GM23338 (cell line): Measurements from ENCODE around the gene DZIP1. TPM values are rescaled to one million over a fixed set of nuclear protein-coding genes. Genes with fewer than 3 reads are reported as not detected.

Source experiments
- ATAC-seq: fragments of 200-7000 bp; cut with Tn5 transposase; 3 replicates; pipeline ENCODE4 v1.9.1; 2020
- DNase-seq: peaks from one replicate; pipeline ENCODE4 v3.0.0-alpha.2; 2015; ENCODE audit warnings: low spot score
- H2AFZ ChIP-seq: fragments of 200-600 bp; sonication (generic); 2 replicates; pipeline ENCODE4 v1.8.0; 2016; ENCODE audit warnings: antibody characterized with exemption, mild to moderate bottlenecking, moderate library complexity
- H3F3A ChIP-seq: fragments of 200-600 bp; sonication (generic); replicated peaks from 2 replicates; pipeline ENCODE4 v1.8.0; 2017; ENCODE audit warnings: antibody characterized with exemption, mixed run types, low read depth
- H3K27ac ChIP-seq: fragments of 200-600 bp; sonication (generic); 2 replicates; pipeline ENCODE4 v1.6.1; 2016; ENCODE audit warnings: low read depth
- H3K27me3 ChIP-seq: fragments of 200-600 bp; sonication (generic); 2 replicates; pipeline ENCODE4 v1.8.0; 2016; ENCODE audit warnings: mild to moderate bottlenecking, mixed run types, moderate library complexity; ENCODE audit not compliant: insufficient read depth
- H3K36me3 ChIP-seq: fragments of 200-600 bp; sonication (generic); 2 replicates; pipeline ENCODE4 v1.8.0; 2016; ENCODE audit warnings: mild to moderate bottlenecking; ENCODE audit not compliant: insufficient read depth
- H3K4me1 ChIP-seq: fragments of 200-600 bp; sonication (generic); 2 replicates; pipeline ENCODE4 v1.8.0; 2016; ENCODE audit warnings: mild to moderate bottlenecking, moderate library complexity; ENCODE audit not compliant: insufficient read depth
- H3K4me2 ChIP-seq: fragments of 200-600 bp; sonication (generic); 2 replicates; pipeline ENCODE4 v1.7.1; 2017; ENCODE audit warnings: mixed run types
- H3K4me3 ChIP-seq: fragments of 200-600 bp; sonication (generic); 2 replicates; pipeline ENCODE4 v1.6.1; 2016; ENCODE audit warnings: mixed run types
- H3K79me2 ChIP-seq: fragments of 200-600 bp; sonication (generic); replicated peaks from 2 replicates; pipeline ENCODE4 v1.8.0; 2017; ENCODE audit warnings: mild to moderate bottlenecking; ENCODE audit not compliant: insufficient read depth
- H3K9me2 ChIP-seq: fragments of 200-600 bp; sonication (generic); 2 replicates; pipeline ENCODE4 v1.8.0; 2017; ENCODE audit not compliant: insufficient read depth
- H4K20me1 ChIP-seq: fragments of 200-600 bp; sonication (generic); replicated peaks from 2 replicates; pipeline ENCODE4 v1.8.0; 2017; ENCODE audit warnings: mild to moderate bottlenecking; ENCODE audit not compliant: insufficient read depth
- H3K27ac Mint-ChIP-seq: 2 replicates; pipeline ENCODE4 v1.8.0; 2020; ENCODE audit warnings: inconsistent platforms, mild to moderate bottlenecking, moderate library complexity, mixed read lengths
- H3K27me3 Mint-ChIP-seq: 3 replicates; pipeline ENCODE4 v1.8.0; 2022; ENCODE audit warnings: low read depth, mild to moderate bottlenecking, moderate library complexity, mixed read lengths, inconsistent platforms; ENCODE audit not compliant: insufficient read depth, poor library complexity
- H3K36me3 Mint-ChIP-seq: 3 replicates; pipeline ENCODE4 v1.8.0; 2021; ENCODE audit warnings: low read depth, mild to moderate bottlenecking, inconsistent platforms, moderate library complexity, mixed read lengths
- H3K4me1 Mint-ChIP-seq: 3 replicates; pipeline ENCODE4 v1.8.0; 2020; ENCODE audit warnings: mild to moderate bottlenecking, inconsistent platforms, mixed read lengths
- H3K4me3 Mint-ChIP-seq: 3 replicates; pipeline ENCODE4 v1.8.0; 2021; ENCODE audit warnings: moderate library complexity, mild to moderate bottlenecking, inconsistent platforms, mixed read lengths
- H3K9me3 Mint-ChIP-seq: 3 replicates; pipeline ENCODE4 v1.8.0; 2020; ENCODE audit warnings: moderate library complexity, mild to moderate bottlenecking, inconsistent platforms, mixed read lengths
- EZH2 ChIP-seq: fragments of 200-600 bp; sonication (generic); IDR thresholded peaks from one replicate; pipeline ENCODE4 v1.8.0; 2017; ENCODE audit warnings: antibody characterized with exemption, mild to moderate bottlenecking, low read depth; ENCODE audit not compliant: unreplicated experiment
- JUNB ChIP-seq: IDR thresholded peaks from one replicate; pipeline ENCODE4 v1.6.1; 2016; ENCODE audit warnings: antibody characterized with exemption; ENCODE audit not compliant: unreplicated experiment
- NANOG ChIP-seq: IDR thresholded peaks from 2 replicates; pipeline ENCODE4 v1.6.1; 2016; ENCODE audit warnings: antibody characterized with exemption, borderline replicate concordance
- STAT1 ChIP-seq: IDR thresholded peaks from one replicate; pipeline ENCODE4 v1.6.1; 2016; ENCODE audit warnings: antibody characterized with exemption; ENCODE audit not compliant: unreplicated experiment
- ZNF114 ChIP-seq: fragments of 250-450 bp; sonication (Bioruptor Pico); IDR thresholded peaks from 2 replicates; pipeline ENCODE4 v1.5.0; 2020; ENCODE audit warnings: mild to moderate bottlenecking, moderate library complexity
- ZNF331 ChIP-seq: fragments of 250-450 bp; sonication (Bioruptor Pico); IDR thresholded peaks from 2 replicates; pipeline ENCODE4 v1.5.0; 2020; ENCODE audit warnings: low read depth, mild to moderate bottlenecking, moderate library complexity
- polyA plus RNA-seq: library from polyadenylated mRNA; unstranded; fragments of >200 nt; fragmentation: Nextera tagmentation; extraction: Ambion mirVana; gene quantifications from 2 replicates; pipeline ENCODE4 v1.2.1, GENCODE V29; 2016
- total RNA-seq: library from RNA; depleted of rRNA; stranded (reverse); fragments of >200 nt; shearing (Covaris generic); gene quantifications from 2 replicates; pipeline ENCODE4 v1.2.3, GENCODE V29; 2014
- TF ChIP-seq, protein P1 (sequence below): fragments of 250-450 bp; sonication (Bioruptor Pico); IDR thresholded peaks from 2 replicates; pipeline ENCODE4 v1.5.0; 2020; ENCODE audit warnings: mild to moderate bottlenecking, moderate library complexity
- TF ChIP-seq, protein P2 (sequence below), 2 experiments: fragments of 200-600 bp in 1 of 2; sonication (generic) in 1 of 2; conservative IDR thresholded peaks; 2 replicates each; pipeline versions ENCODE4 v1.5.1 to v1.6.1; 2016 to 2017; ENCODE audit warnings: antibody characterized with exemption in 2 of 2, low read depth in 2 of 2, mild to moderate bottlenecking in 2 of 2, moderate library complexity in 1 of 2
- TF ChIP-seq, protein P3 (sequence below): IDR thresholded peaks from 2 replicates; pipeline ENCODE4 v1.6.1; 2016; ENCODE audit warnings: antibody characterized with exemption

DZIP1 gene
- total and polyA plus RNA-seq, 2 experiments from 2014 or later, result 10.6 to 24.2 TPM

DNA sequence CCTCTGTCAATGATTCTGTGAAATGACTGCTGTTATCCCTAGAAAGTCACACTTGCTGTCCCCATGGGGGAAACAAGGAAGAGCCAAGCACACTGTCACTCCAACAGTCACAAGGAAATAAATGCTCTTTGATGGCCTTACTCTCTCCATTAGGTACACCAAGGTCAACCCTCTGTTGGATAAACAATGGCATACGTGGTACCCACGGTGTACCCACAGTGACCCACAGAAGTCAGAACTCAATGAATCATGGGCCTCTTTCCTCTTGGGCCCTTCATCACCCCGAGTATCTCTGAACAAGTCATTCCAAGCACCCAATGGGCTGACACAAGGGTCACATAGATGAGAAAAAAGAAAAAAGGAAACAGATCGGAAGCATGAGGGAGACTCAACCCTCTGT lies 15.4 kb downstream of the DZIP1 start:
- peaks cover 65% of the 10 kb centered on the region for H3K36me3 Mint-ChIP-seq
- peaks cover 8% of the 10 kb centered on the region for H3K36me3 ChIP-seq

DNA sequence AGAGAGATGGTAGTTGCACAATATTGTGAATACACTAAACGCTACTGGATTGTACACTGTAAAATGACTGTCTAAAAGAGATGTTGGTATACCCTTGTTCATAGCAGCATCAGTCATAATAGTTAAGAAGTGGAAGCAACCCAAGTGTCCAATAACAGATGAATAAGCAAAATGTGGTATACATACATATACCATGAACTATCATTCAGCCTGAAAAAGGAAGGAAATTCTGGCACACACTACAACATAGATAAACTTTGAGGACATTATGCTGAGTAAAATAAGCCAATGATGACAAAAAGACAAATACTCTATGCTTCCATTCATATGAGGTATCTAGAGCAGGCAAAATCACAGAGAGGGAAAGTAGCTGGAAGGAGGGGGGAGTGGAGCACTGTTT lies 16.0 kb downstream of the DZIP1 start:
- H2AFZ ChIP-seq, result no peak overlapping the region
- H3K4me2 ChIP-seq, result no peak overlapping the region
- Mint-ChIP-seq H3K27ac (no peak overlapping the region), H3K9me3 (no peaks in the 10 kb centered on the region), H3K4me3 (no peak overlapping the region), H3K4me1 (peaks cover 5% of the 10 kb centered on the region; the same call in 1 of the 3 replicates), H3K27me3 (peaks cover 4% of the 10 kb centered on the region), H3K36me3 (peaks cover 63% of the 10 kb centered on the region)
- no peak overlapping the region for H3K4me3 ChIP-seq
- no peaks in the 10 kb centered on the region for H3F3A ChIP-seq
- ATAC-seq (no peak), DNase-seq (no peak)
- no peaks in the 10 kb centered on the region for H3K9me2 ChIP-seq
- H3K27ac ChIP-seq, result no peak overlapping the region
- no peaks in the 10 kb centered on the region for H3K4me1 ChIP-seq
- H3K36me3 ChIP-seq, result peaks cover 8% of the 10 kb centered on the region
- no peaks in the 10 kb centered on the region for H3K79me2 ChIP-seq
- H3K27me3 ChIP-seq, result no peaks in the 10 kb centered on the region
- H4K20me1 ChIP-seq, result no peaks in the 10 kb centered on the region
- TF ChIP-seq ZNF114 (CRISPR knock-in tag), result no peak
- TF ChIP-seq, protein P1, sequence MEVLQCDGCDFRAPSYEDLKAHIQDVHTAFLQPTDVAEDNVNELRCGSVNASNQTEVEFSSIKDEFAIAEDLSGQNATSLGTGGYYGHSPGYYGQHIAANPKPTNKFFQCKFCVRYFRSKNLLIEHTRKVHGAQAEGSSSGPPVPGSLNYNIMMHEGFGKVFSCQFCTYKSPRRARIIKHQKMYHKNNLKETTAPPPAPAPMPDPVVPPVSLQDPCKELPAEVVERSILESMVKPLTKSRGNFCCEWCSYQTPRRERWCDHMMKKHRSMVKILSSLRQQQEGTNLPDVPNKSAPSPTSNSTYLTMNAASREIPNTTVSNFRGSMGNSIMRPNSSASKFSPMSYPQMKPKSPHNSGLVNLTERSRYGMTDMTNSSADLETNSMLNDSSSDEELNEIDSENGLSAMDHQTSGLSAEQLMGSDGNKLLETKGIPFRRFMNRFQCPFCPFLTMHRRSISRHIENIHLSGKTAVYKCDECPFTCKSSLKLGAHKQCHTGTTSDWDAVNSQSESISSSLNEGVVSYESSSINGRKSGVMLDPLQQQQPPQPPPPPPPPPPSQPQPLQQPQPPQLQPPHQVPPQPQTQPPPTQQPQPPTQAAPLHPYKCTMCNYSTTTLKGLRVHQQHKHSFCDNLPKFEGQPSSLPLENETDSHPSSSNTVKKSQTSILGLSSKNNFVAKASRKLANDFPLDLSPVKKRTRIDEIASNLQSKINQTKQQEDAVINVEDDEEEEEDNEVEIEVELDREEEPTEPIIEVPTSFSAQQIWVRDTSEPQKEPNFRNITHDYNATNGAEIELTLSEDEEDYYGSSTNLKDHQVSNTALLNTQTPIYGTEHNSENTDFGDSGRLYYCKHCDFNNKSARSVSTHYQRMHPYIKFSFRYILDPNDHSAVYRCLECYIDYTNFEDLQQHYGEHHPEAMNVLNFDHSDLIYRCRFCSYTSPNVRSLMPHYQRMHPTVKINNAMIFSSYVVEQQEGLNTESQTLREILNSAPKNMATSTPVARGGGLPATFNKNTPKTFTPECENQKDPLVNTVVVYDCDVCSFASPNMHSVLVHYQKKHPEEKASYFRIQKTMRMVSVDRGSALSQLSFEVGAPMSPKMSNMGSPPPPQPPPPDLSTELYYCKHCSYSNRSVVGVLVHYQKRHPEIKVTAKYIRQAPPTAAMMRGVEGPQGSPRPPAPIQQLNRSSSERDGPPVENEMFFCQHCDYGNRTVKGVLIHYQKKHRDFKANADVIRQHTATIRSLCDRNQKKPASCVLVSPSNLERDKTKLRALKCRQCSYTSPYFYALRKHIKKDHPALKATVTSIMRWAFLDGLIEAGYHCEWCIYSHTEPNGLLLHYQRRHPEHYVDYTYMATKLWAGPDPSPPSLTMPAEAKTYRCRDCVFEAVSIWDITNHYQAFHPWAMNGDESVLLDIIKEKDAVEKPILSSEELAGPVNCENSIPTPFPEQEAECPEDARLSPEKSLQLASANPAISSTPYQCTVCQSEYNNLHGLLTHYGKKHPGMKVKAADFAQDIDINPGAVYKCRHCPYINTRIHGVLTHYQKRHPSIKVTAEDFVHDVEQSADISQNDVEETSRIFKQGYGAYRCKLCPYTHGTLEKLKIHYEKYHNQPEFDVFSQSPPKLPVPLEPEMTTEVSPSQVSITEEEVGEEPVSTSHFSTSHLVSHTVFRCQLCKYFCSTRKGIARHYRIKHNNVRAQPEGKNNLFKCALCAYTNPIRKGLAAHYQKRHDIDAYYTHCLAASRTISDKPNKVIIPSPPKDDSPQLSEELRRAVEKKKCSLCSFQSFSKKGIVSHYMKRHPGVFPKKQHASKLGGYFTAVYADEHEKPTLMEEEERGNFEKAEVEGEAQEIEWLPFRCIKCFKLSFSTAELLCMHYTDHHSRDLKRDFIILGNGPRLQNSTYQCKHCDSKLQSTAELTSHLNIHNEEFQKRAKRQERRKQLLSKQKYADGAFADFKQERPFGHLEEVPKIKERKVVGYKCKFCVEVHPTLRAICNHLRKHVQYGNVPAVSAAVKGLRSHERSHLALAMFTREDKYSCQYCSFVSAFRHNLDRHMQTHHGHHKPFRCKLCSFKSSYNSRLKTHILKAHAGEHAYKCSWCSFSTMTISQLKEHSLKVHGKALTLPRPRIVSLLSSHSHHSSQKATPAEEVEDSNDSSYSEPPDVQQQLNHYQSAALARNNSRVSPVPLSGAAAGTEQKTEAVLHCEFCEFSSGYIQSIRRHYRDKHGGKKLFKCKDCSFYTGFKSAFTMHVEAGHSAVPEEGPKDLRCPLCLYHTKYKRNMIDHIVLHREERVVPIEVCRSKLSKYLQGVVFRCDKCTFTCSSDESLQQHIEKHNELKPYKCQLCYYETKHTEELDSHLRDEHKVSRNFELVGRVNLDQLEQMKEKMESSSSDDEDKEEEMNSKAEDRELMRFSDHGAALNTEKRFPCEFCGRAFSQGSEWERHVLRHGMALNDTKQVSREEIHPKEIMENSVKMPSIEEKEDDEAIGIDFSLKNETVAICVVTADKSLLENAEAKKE, result no peak
- TF ChIP-seq, protein P2, sequence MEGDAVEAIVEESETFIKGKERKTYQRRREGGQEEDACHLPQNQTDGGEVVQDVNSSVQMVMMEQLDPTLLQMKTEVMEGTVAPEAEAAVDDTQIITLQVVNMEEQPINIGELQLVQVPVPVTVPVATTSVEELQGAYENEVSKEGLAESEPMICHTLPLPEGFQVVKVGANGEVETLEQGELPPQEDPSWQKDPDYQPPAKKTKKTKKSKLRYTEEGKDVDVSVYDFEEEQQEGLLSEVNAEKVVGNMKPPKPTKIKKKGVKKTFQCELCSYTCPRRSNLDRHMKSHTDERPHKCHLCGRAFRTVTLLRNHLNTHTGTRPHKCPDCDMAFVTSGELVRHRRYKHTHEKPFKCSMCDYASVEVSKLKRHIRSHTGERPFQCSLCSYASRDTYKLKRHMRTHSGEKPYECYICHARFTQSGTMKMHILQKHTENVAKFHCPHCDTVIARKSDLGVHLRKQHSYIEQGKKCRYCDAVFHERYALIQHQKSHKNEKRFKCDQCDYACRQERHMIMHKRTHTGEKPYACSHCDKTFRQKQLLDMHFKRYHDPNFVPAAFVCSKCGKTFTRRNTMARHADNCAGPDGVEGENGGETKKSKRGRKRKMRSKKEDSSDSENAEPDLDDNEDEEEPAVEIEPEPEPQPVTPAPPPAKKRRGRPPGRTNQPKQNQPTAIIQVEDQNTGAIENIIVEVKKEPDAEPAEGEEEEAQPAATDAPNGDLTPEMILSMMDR (conservative IDR thresholded peaks at IDR 0.05; ENCODE audit: low read depth in 2 of 2), result no peak
- no peak for TF ChIP-seq EZH2
- TF ChIP-seq JUNB, result no peak
- no peak for TF ChIP-seq STAT1

More for the DNA sequence above, 15.4 kb downstream of the DZIP1 start:
- TF ChIP-seq, protein P3, sequence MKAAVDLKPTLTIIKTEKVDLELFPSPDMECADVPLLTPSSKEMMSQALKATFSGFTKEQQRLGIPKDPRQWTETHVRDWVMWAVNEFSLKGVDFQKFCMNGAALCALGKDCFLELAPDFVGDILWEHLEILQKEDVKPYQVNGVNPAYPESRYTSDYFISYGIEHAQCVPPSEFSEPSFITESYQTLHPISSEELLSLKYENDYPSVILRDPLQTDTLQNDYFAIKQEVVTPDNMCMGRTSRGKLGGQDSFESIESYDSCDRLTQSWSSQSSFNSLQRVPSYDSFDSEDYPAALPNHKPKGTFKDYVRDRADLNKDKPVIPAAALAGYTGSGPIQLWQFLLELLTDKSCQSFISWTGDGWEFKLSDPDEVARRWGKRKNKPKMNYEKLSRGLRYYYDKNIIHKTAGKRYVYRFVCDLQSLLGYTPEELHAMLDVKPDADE, result no peak
- TF ChIP-seq, protein P2 (conservative IDR thresholded peaks at IDR 0.05; ENCODE audit: low read depth in 2 of 2), result no peak
- TF ChIP-seq JUNB, result no peak
- TF ChIP-seq NANOG, result no peak
- TF ChIP-seq ZNF114 (CRISPR knock-in tag), result no peak
- TF ChIP-seq ZNF331, result no peak
- H3K9me3 Mint-ChIP-seq, result no peaks in the 10 kb centered on the region
- DNase-seq (no peak), ATAC-seq (no peak)
- peaks cover 4% of the 10 kb centered on the region for H3K27me3 Mint-ChIP-seq
- no peak overlapping the region for H3K4me3 ChIP-seq
- H3K4me2 ChIP-seq, result no peak overlapping the region
- H3K4me1 Mint-ChIP-seq, result peaks cover 4% of the 10 kb centered on the region; the same call in 1 of the 3 replicates
- H3K9me2 ChIP-seq, result no peaks in the 10 kb centered on the region
- no peaks in the 10 kb centered on the region for H3K79me2 ChIP-seq
- H3K27ac Mint-ChIP-seq, result no peak overlapping the region
- no peak overlapping the region for H3K27ac ChIP-seq
- no peaks in the 10 kb centered on the region for H3K27me3 ChIP-seq
- no peaks in the 10 kb centered on the region for H3K4me1 ChIP-seq
- no peak overlapping the region for H3K4me3 Mint-ChIP-seq
- H3F3A ChIP-seq, result no peaks in the 10 kb centered on the region
- no peak overlapping the region for H2AFZ ChIP-seq
- H4K20me1 ChIP-seq, result no peaks in the 10 kb centered on the region
